Measurements from ENCODE around the gene TOMM5.

DNA sequence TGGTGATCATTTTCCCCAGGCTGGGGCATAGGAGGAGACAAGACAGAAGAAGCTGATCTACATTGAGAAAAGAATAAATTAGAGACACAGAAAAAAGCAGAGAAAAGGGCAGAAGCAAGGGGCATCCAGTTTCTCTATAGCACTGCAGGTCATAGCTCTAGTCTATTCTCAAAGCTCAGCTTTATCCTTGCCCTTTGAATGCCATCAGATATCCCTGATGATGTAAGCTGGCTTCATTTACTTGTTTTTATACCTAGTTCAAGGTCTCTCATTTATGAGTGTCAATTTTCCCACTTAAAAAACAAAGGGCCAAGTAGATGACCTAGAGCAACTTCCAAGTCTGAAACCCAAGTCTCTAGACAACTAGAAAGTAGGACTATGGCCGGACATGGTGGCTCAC is 48.9 kb downstream of the TOMM5 start:
- TF ChIP-seq, protein P1, sequence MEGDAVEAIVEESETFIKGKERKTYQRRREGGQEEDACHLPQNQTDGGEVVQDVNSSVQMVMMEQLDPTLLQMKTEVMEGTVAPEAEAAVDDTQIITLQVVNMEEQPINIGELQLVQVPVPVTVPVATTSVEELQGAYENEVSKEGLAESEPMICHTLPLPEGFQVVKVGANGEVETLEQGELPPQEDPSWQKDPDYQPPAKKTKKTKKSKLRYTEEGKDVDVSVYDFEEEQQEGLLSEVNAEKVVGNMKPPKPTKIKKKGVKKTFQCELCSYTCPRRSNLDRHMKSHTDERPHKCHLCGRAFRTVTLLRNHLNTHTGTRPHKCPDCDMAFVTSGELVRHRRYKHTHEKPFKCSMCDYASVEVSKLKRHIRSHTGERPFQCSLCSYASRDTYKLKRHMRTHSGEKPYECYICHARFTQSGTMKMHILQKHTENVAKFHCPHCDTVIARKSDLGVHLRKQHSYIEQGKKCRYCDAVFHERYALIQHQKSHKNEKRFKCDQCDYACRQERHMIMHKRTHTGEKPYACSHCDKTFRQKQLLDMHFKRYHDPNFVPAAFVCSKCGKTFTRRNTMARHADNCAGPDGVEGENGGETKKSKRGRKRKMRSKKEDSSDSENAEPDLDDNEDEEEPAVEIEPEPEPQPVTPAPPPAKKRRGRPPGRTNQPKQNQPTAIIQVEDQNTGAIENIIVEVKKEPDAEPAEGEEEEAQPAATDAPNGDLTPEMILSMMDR (IDR thresholded peaks at IDR 0.05) = no peak
- TF ChIP-seq POLR2A (IDR thresholded peaks at IDR 0.05) = no peak
